ENCODE data around the gene CNTNAP2. TPM values are rescaled to one million over a fixed set of nuclear protein-coding genes. Genes with fewer than 3 reads are reported as not detected.
A peak's percentile ranks its signal among the peaks of the same experiment; 100 is the strongest.

CNTNAP2 gene
- total RNA-seq, 2 experiments from 2014 or later, result 0.14 TPM; not detected in 1

GRCh38 chr7:148230883-148231282 is 2114.3 kb downstream of the CNTNAP2 start:
- H3K4me1 Mint-ChIP-seq (ENCODE audit: low read depth), result no peaks in the 10 kb centered on the region
- CTCF ChIA-PET, result interaction anchor here (2.0 kb wide), 1 partner anchor 11 kb away, joined by 8 read pairs; no protein-coding TSS in a partner anchor
- H3K27me3 Mint-ChIP-seq (ENCODE audit: low read depth), result peaks cover 5% of the 10 kb centered on the region
- no peak overlapping the region for H3K27ac Mint-ChIP-seq
- no peak overlapping the region for H3K4me3 Mint-ChIP-seq
- intact Hi-C loops (cut with micrococcal nuclease), result no loop called here
- no peaks in the 10 kb centered on the region for H3K36me3 Mint-ChIP-seq (ENCODE audit: low read depth)
- DNase-seq, result no peak
- H3K9me3 Mint-ChIP-seq, result no peaks in the 10 kb centered on the region

- CTCF ChIA-PET, result no interaction called here
- H3K27me3 Mint-ChIP-seq (ENCODE audit: low read depth), result peaks cover 5% of the 10 kb centered on the region
- DNase-seq, result no peak
- intact Hi-C loops (cut with micrococcal nuclease), result no loop called here
- H3K9me3 Mint-ChIP-seq, result no peaks in the 10 kb centered on the region
- no peaks in the 10 kb centered on the region for H3K4me1 Mint-ChIP-seq (ENCODE audit: low read depth)
- H3K4me3 Mint-ChIP-seq, result no peak overlapping the region
- H3K27ac Mint-ChIP-seq, result no peak overlapping the region
- no peaks in the 10 kb centered on the region for H3K36me3 Mint-ChIP-seq (ENCODE audit: low read depth)
Observed at GRCh38 chr7:148232784-148233183, 2116.2 kb downstream of the CNTNAP2 start.

GRCh38 chr7:148234715-148235114 is 2118.1 kb downstream of the CNTNAP2 start:
- H3K36me3 Mint-ChIP-seq (ENCODE audit: low read depth), result no peaks in the 10 kb centered on the region
- no peaks in the 10 kb centered on the region for H3K9me3 Mint-ChIP-seq
- DNase-seq, result no peak
- H3K4me1 Mint-ChIP-seq (ENCODE audit: low read depth), result no peaks in the 10 kb centered on the region
- no peak overlapping the region for H3K4me3 Mint-ChIP-seq
- H3K27me3 Mint-ChIP-seq (ENCODE audit: low read depth), result peaks cover 8% of the 10 kb centered on the region
- intact Hi-C loops (cut with micrococcal nuclease), result no loop called here
- H3K27ac Mint-ChIP-seq, result no peak overlapping the region
- CTCF ChIA-PET, result no interaction called here

- H3K4me3 Mint-ChIP-seq, result no peak overlapping the region
- no peaks in the 10 kb centered on the region for H3K36me3 Mint-ChIP-seq (ENCODE audit: low read depth)
- H3K9me3 Mint-ChIP-seq, result no peaks in the 10 kb centered on the region
- no peak for DNase-seq
- H3K27me3 Mint-ChIP-seq (ENCODE audit: low read depth), result peaks cover 23% of the 10 kb centered on the region
- no peak overlapping the region for H3K27ac Mint-ChIP-seq
- intact Hi-C loops (cut with micrococcal nuclease), result no loop called here
- peaks cover 4% of the 10 kb centered on the region for H3K4me1 Mint-ChIP-seq (ENCODE audit: low read depth)
- CTCF ChIA-PET, result no interaction called here
Observed at GRCh38 chr7:148238761-148239325, 2122.2 kb downstream of the CNTNAP2 start.

GRCh38 chr7:148241700-148242293 is 2125.2 kb downstream of the CNTNAP2 start:
- no peak for DNase-seq
- Mint-ChIP-seq H3K27ac (no peak overlapping the region), H3K36me3 (ENCODE audit: low read depth) (no peaks in the 10 kb centered on the region), H3K4me1 (ENCODE audit: low read depth) (peaks cover 4% of the 10 kb centered on the region), H3K4me3 (no peak overlapping the region), H3K27me3 (ENCODE audit: low read depth) (peaks cover 23% of the 10 kb centered on the region), H3K9me3 (no peaks in the 10 kb centered on the region)
- CTCF ChIA-PET, result interaction anchor here (1.0 to 3.2 kb wide), 8 partner anchors 12 to 199 kb away, joined by 3 to 20 read pairs (median 4); no protein-coding TSS in a partner anchor
- intact Hi-C loops (cut with micrococcal nuclease), result no loop called here

- no peaks in the 10 kb centered on the region for H3K36me3 Mint-ChIP-seq (ENCODE audit: low read depth)
- CTCF ChIA-PET, result interaction anchor here (0.6 to 3.2 kb wide), 12 partner anchors 11 to 199 kb away, joined by 3 to 20 read pairs (median 4); no protein-coding TSS in a partner anchor
Observed at GRCh38 chr7:148242294-148242821, 2125.8 kb downstream of the CNTNAP2 start.

GRCh38 chr7:148245381-148245780 is 2128.8 kb downstream of the CNTNAP2 start:
- H3K36me3 Mint-ChIP-seq (ENCODE audit: low read depth), result no peaks in the 10 kb centered on the region
- H3K27ac Mint-ChIP-seq, result no peak overlapping the region
- H3K27me3 Mint-ChIP-seq (ENCODE audit: low read depth), result peaks cover 28% of the 10 kb centered on the region
- no peak overlapping the region for H3K4me3 Mint-ChIP-seq
- H3K9me3 Mint-ChIP-seq, result no peaks in the 10 kb centered on the region
- CTCF ChIA-PET, result no interaction called here
- intact Hi-C loops (cut with micrococcal nuclease), result no loop called here
- DNase-seq, result no peak
- peaks cover 4% of the 10 kb centered on the region for H3K4me1 Mint-ChIP-seq (ENCODE audit: low read depth)

More at GRCh38 chr7:148242294-148242821, 2125.8 kb downstream of the CNTNAP2 start:
- Mint-ChIP-seq H3K27ac (no peak overlapping the region), H3K4me1 (ENCODE audit: low read depth) (peaks cover 4% of the 10 kb centered on the region), H3K27me3 (ENCODE audit: low read depth) (peaks cover 23% of the 10 kb centered on the region), H3K9me3 (no peaks in the 10 kb centered on the region), H3K4me3 (no peak overlapping the region)
- intact Hi-C loops (cut with micrococcal nuclease), result no loop called here
- DNase-seq, result peak; percentile 5

- intact Hi-C loops (cut with micrococcal nuclease), result no loop called here
- peaks cover 13% of the 10 kb centered on the region for H3K27me3 Mint-ChIP-seq (ENCODE audit: low read depth)
- no peak overlapping the region for H3K4me3 Mint-ChIP-seq
- peaks cover 2% of the 10 kb centered on the region for H3K36me3 Mint-ChIP-seq (ENCODE audit: low read depth)
- H3K27ac Mint-ChIP-seq, result no peak overlapping the region
- H3K4me1 Mint-ChIP-seq (ENCODE audit: low read depth), result no peaks in the 10 kb centered on the region
- DNase-seq, result no peak
- peaks cover 15% of the 10 kb centered on the region for H3K9me3 Mint-ChIP-seq
- CTCF ChIA-PET, result interaction anchor here (1.0 kb wide), 1 partner anchor 12 kb away, joined by 4 read pairs; no protein-coding TSS in a partner anchor
Observed at GRCh38 chr7:148253629-148254028, 2137.0 kb downstream of the CNTNAP2 start.

- Mint-ChIP-seq H3K4me1 (ENCODE audit: low read depth) (no peaks in the 10 kb centered on the region), H3K36me3 (ENCODE audit: low read depth) (peaks cover 2% of the 10 kb centered on the region), H3K27me3 (ENCODE audit: low read depth) (peaks cover 3% of the 10 kb centered on the region), H3K27ac (no peak overlapping the region), H3K9me3 (peaks cover 15% of the 10 kb centered on the region), H3K4me3 (no peak overlapping the region)
- CTCF ChIA-PET, result interaction anchor here (0.6 kb wide), 1 partner anchor 708 kb away, joined by 5 read pairs; no protein-coding TSS in a partner anchor
- DNase-seq, result no peak
- intact Hi-C loops (cut with micrococcal nuclease), result no loop called here
Observed at GRCh38 chr7:148255333-148255732, 2138.7 kb downstream of the CNTNAP2 start.

- H3K9me3 Mint-ChIP-seq, result peaks cover 7% of the 10 kb centered on the region
- intact Hi-C loops (cut with micrococcal nuclease), result no loop called here
- no peak overlapping the region for H3K4me3 Mint-ChIP-seq
- peaks cover 4% of the 10 kb centered on the region for H3K27me3 Mint-ChIP-seq (ENCODE audit: low read depth)
- no peak overlapping the region for H3K27ac Mint-ChIP-seq
- H3K36me3 Mint-ChIP-seq (ENCODE audit: low read depth), result peaks cover 2% of the 10 kb centered on the region
- DNase-seq, result no peak
- no peaks in the 10 kb centered on the region for H3K4me1 Mint-ChIP-seq (ENCODE audit: low read depth)
- CTCF ChIA-PET, result interaction anchor here (0.6 kb wide), 1 partner anchor 180 kb away, joined by 4 read pairs; no protein-coding TSS in a partner anchor
Observed at GRCh38 chr7:148256433-148256832, 2139.8 kb downstream of the CNTNAP2 start.

GRCh38 chr7:148260599-148260998 is 2144.0 kb downstream of the CNTNAP2 start:
- Mint-ChIP-seq H3K27ac (no peak overlapping the region), H3K27me3 (ENCODE audit: low read depth) (peaks cover 9% of the 10 kb centered on the region)

GRCh38 chr7:148261523-148261922 is 2144.9 kb downstream of the CNTNAP2 start:
- peaks cover 9% of the 10 kb centered on the region for H3K27me3 Mint-ChIP-seq (ENCODE audit: low read depth)
- H3K9me3 Mint-ChIP-seq, result no peaks in the 10 kb centered on the region
- H3K4me3 Mint-ChIP-seq, result no peak overlapping the region
- H3K27ac Mint-ChIP-seq, result no peak overlapping the region
- intact Hi-C loops (cut with micrococcal nuclease), result loop anchor here (5.0 kb wide), 2 partner anchors 806 to 1014 kb away; no protein-coding TSS in a partner anchor
- H3K4me1 Mint-ChIP-seq (ENCODE audit: low read depth), result peaks cover 8% of the 10 kb centered on the region
- H3K36me3 Mint-ChIP-seq (ENCODE audit: low read depth), result no peaks in the 10 kb centered on the region
- DNase-seq, result no peak
- CTCF ChIA-PET, result interaction anchor here (0.5 to 2.9 kb wide), 6 partner anchors 10 to 384 kb away, joined by 3 to 20 read pairs (median 4); no protein-coding TSS in a partner anchor

More at GRCh38 chr7:148260599-148260998, 2144.0 kb downstream of the CNTNAP2 start:
- Mint-ChIP-seq H3K4me3 (no peak overlapping the region), H3K9me3 (no peaks in the 10 kb centered on the region), H3K36me3 (ENCODE audit: low read depth) (no peaks in the 10 kb centered on the region), H3K4me1 (ENCODE audit: low read depth) (peaks cover 8% of the 10 kb centered on the region)
- intact Hi-C loops (cut with micrococcal nuclease), result loop anchor here (5.0 kb wide), 2 partner anchors 807 to 1013 kb away; no protein-coding TSS in a partner anchor
- CTCF ChIA-PET, result interaction anchor here (1.2 to 2.9 kb wide), 3 partner anchors 11 to 301 kb away, joined by 3 to 20 read pairs (median 7); no protein-coding TSS in a partner anchor
- DNase-seq, result no peak
